H9 (cell line): Measurements from ENCODE around the gene ZNF688. TPM values are rescaled to one million over a fixed set of nuclear protein-coding genes. Genes with fewer than 3 reads are reported as not detected.

Experiments
- DNase-seq: peaks from one replicate; pipeline ENCODE4 v3.0.0-alpha.2; 2017
- H2AFZ ChIP-seq: one replicate; pipeline ENCODE4 v1.6.1; 2013; ENCODE audit warnings: mild to moderate bottlenecking, low read length, control low read depth, moderate library complexity
- H2AK5ac ChIP-seq: 2 replicates; pipeline ENCODE4 v1.6.1; 2013; ENCODE audit warnings: low read length, control low read depth, mixed read lengths; ENCODE audit not compliant: insufficient read length
- H2BK120ac ChIP-seq: one replicate; pipeline ENCODE4 v1.6.1; 2013; ENCODE audit warnings: low read depth, mild to moderate bottlenecking, low read length, control low read depth, inconsistent platforms; ENCODE audit not compliant: poor library complexity, severe bottlenecking
- H2BK12ac ChIP-seq: 2 replicates; pipeline ENCODE4 v1.6.1; 2013; ENCODE audit warnings: low read length, control low read depth, mixed read lengths, low read depth; ENCODE audit not compliant: insufficient read length
- H2BK15ac ChIP-seq: 2 replicates; pipeline ENCODE4 v1.6.1; 2013; ENCODE audit warnings: low read depth, low read length, control low read depth
- H2BK20ac ChIP-seq: one replicate; pipeline ENCODE4 v1.6.1; 2013; ENCODE audit warnings: low read depth, mild to moderate bottlenecking, low read length, control low read depth, inconsistent platforms; ENCODE audit not compliant: poor library complexity, severe bottlenecking
- H2BK5ac ChIP-seq: 2 replicates; pipeline ENCODE4 v1.6.1; 2013; ENCODE audit warnings: low read length, control low read depth, mixed read lengths; ENCODE audit not compliant: insufficient read length
- H3K14ac ChIP-seq: 2 replicates; pipeline ENCODE4 v1.6.1; 2013; ENCODE audit warnings: low read length, control low read depth; ENCODE audit not compliant: insufficient read depth
- H3K18ac ChIP-seq: 2 replicates; pipeline ENCODE4 v1.6.1; 2013; ENCODE audit warnings: low read depth, mild to moderate bottlenecking, mixed read lengths, low read length, control low read depth; ENCODE audit not compliant: insufficient read length
- H3K23ac ChIP-seq: 2 replicates; pipeline ENCODE4 v1.6.1; 2013; ENCODE audit warnings: low read length, control low read depth, mixed read lengths, low read depth; ENCODE audit not compliant: insufficient read length
- H3K23me2 ChIP-seq: 2 replicates; pipeline ENCODE4 v1.6.1; 2013; ENCODE audit warnings: low read depth, mild to moderate bottlenecking, mixed read lengths, low read length, control low read depth; ENCODE audit not compliant: insufficient read length, poor library complexity, severe bottlenecking
- H3K27ac ChIP-seq: 2 replicates; pipeline ENCODE4 v1.5.1; 2013; ENCODE audit warnings: low read length, control low read depth, mixed read lengths, low read depth; ENCODE audit not compliant: insufficient read length
- H3K27me3 ChIP-seq: 2 replicates; pipeline ENCODE4 v1.6.1; 2013; ENCODE audit warnings: low read length, control low read depth, inconsistent platforms; ENCODE audit not compliant: insufficient read depth
- H3K4ac ChIP-seq: 2 replicates; pipeline ENCODE4 v1.6.1; 2013; ENCODE audit warnings: low read depth, mild to moderate bottlenecking, control low read depth, inconsistent platforms, low read length, moderate library complexity
- H3K4me1 ChIP-seq: 2 replicates; pipeline ENCODE4 v1.6.1; 2013; ENCODE audit warnings: low read length, control low read depth, inconsistent platforms; ENCODE audit not compliant: insufficient read depth
- H3K4me2 ChIP-seq: 2 replicates; pipeline ENCODE4 v1.6.1; 2013; ENCODE audit warnings: low read length, control low read depth, mixed read lengths; ENCODE audit not compliant: insufficient read length, insufficient read depth
- H3K56ac ChIP-seq: 2 replicates; pipeline ENCODE4 v1.6.1; 2013; ENCODE audit warnings: low read depth, mild to moderate bottlenecking, mixed read lengths, low read length, control low read depth; ENCODE audit not compliant: insufficient read length
- H3K79me1 ChIP-seq: 2 replicates; pipeline ENCODE4 v1.6.1; 2013; ENCODE audit warnings: low read depth, mild to moderate bottlenecking, moderate library complexity, low read length, control low read depth, inconsistent platforms; ENCODE audit not compliant: insufficient read depth, poor library complexity, severe bottlenecking
- H3K79me2 ChIP-seq: 2 replicates; pipeline ENCODE4 v1.6.1; 2013; ENCODE audit warnings: low read length, control low read depth, inconsistent platforms; ENCODE audit not compliant: insufficient read depth
- H3K9ac ChIP-seq: 2 replicates; pipeline ENCODE4 v1.6.1; 2013; ENCODE audit warnings: low read length, control low read depth, mixed read lengths; ENCODE audit not compliant: insufficient read length; ENCODE audit errors: extremely low read depth
- H3K9me3 ChIP-seq: one replicate; pipeline ENCODE4 v1.6.1; 2013; ENCODE audit warnings: low read depth, low read length, inconsistent platforms; ENCODE audit not compliant: control insufficient read depth
- H3T11ph ChIP-seq: one replicate; pipeline ENCODE4 v1.6.1; 2013; ENCODE audit warnings: mild to moderate bottlenecking, low read length, control low read depth, inconsistent platforms
- H4K20me1 ChIP-seq: one replicate; pipeline ENCODE4 v1.6.1; 2013; ENCODE audit not compliant: control insufficient read depth, insufficient read length, insufficient read depth
- H4K5ac ChIP-seq: 2 replicates; pipeline ENCODE4 v1.6.1; 2013; ENCODE audit warnings: low read depth, mild to moderate bottlenecking, mixed read lengths, low read length, control low read depth; ENCODE audit not compliant: insufficient read length
- H4K8ac ChIP-seq: replicated peaks from 2 replicates; pipeline ENCODE4 v1.6.1; 2013; ENCODE audit warnings: low read length, control low read depth, mixed read lengths, low read depth; ENCODE audit not compliant: insufficient read length
- H4K91ac ChIP-seq: 2 replicates; pipeline ENCODE4 v1.6.1; 2013; ENCODE audit warnings: low read depth, mild to moderate bottlenecking, moderate library complexity, mixed read lengths, low read length, control low read depth; ENCODE audit not compliant: insufficient read length
- H3K27ac Mint-ChIP-seq, 3 experiments: 2 replicates in 2 of 3; 3 replicates in 1 of 3; pipeline ENCODE4 v1.8.0; 2020 to 2021; ENCODE audit warnings: mixed read lengths in 3 of 3, mild to moderate bottlenecking in 1 of 3, moderate library complexity in 1 of 3
- H3K27me3 Mint-ChIP-seq: 2 replicates; pipeline ENCODE4 v1.8.0; 2021; ENCODE audit warnings: low read depth, mild to moderate bottlenecking, moderate library complexity, mixed read lengths
- H3K36me3 Mint-ChIP-seq, 3 experiments: 2 replicates in 2 of 3; 3 replicates in 1 of 3; pipeline ENCODE4 v1.8.0; 2020 to 2021; ENCODE audit warnings: low read depth in 3 of 3, mixed read lengths in 3 of 3; ENCODE audit not compliant: insufficient read depth in 1 of 3
- H3K4me1 Mint-ChIP-seq, 2 experiments: 2 replicates each; pipeline ENCODE4 v1.8.0; 2020; ENCODE audit warnings: mixed read lengths in 2 of 2
- H3K4me3 Mint-ChIP-seq, 2 experiments: 2 replicates in 1 of 2; 3 replicates in 1 of 2; pipeline ENCODE4 v1.8.0; 2020 to 2021; ENCODE audit warnings: mild to moderate bottlenecking in 2 of 2, mixed read lengths in 2 of 2, moderate library complexity in 1 of 2
- H3K9me3 Mint-ChIP-seq, 2 experiments: 2 replicates in 1 of 2; 3 replicates in 1 of 2; pipeline ENCODE4 v1.8.0; 2020; ENCODE audit warnings: mild to moderate bottlenecking in 2 of 2, mixed read lengths in 2 of 2, moderate library complexity in 1 of 2
- CTCF ChIP-seq: fragments of 200-600 bp; sonication (generic); conservative IDR thresholded peaks from 3 replicates; pipeline ENCODE4 v1.8.0; 2021; ENCODE audit warnings: antibody characterized with exemption, mild to moderate bottlenecking
- WGBS: extraction: QIAGEN DNeasy Blood & Tissue Kit; methylation state at CpG from one replicate; pipeline ENCODE4 v1.1.7; 2013; ENCODE audit warnings: missing lambda C conversion rate, low lambda C conversion rate, mixed read lengths; ENCODE audit not compliant: insufficient read length; ENCODE audit errors: extremely low coverage; 5-methylcytosine and 5-hydroxymethylcytosine counted together
- total RNA-seq: library from RNA; stranded (reverse); gene quantifications from 2 replicates; pipeline ENCODE4 v1.2.1, GENCODE V29; 2021

ZNF688 gene
- total RNA-seq, 1 experiment from 2014 or later = 4.5 TPM

- no peak for TF ChIP-seq CTCF
- Histone ChIP-seq H2BK12ac (no peak overlapping the region), H2AFZ (no peak overlapping the region), H3K9ac (no peak overlapping the region), H2BK120ac (no peak overlapping the region), H3K18ac (no peak overlapping the region), H3K23me2 (peaks cover 4% of the 10 kb centered on the region), H3K4me1 (peaks cover 2% of the 10 kb centered on the region; the same call in 1 of the 2 replicates), H3K14ac (no peak overlapping the region), H3T11ph (no peak overlapping the region), H3K9me3 (no peaks in the 10 kb centered on the region), H4K20me1 (no peaks in the 10 kb centered on the region), H2BK15ac (no peak overlapping the region), H3K56ac (no peak overlapping the region), H3K27ac (no peak overlapping the region), H2BK20ac (no peak overlapping the region), H4K5ac (no peak overlapping the region), H2BK5ac (no peak overlapping the region), H4K8ac (no peak overlapping the region), H3K27me3 (no peaks in the 10 kb centered on the region), H4K91ac (no peak overlapping the region), H3K79me1 (no peaks in the 10 kb centered on the region), H3K4ac (no peak overlapping the region), H3K4me2 (no peak overlapping the region), H3K79me2 (no peaks in the 10 kb centered on the region), H2AK5ac (no peak overlapping the region), H3K23ac (no peak overlapping the region)
- peaks cover 17 to 25% of the 10 kb centered on the region in 2 experiments for H3K4me1 Mint-ChIP-seq
- no peaks in the 10 kb centered on the region for H3K27me3 Mint-ChIP-seq
- peaks cover 5 to 32% (median 28%) of the 10 kb centered on the region in 3 experiments for H3K36me3 Mint-ChIP-seq
- no CpG with 5 or more reads among the region's 2 CpGs for WGBS
- peak overlapping the region in 1 of 3 experiments; percentile 55; a peak in 2 of 7 replicates for H3K27ac Mint-ChIP-seq
- DNase-seq = no peak
- peaks cover 0 to 2% of the 10 kb centered on the region in 2 experiments; a peak in 1 of 5 replicates for H3K9me3 Mint-ChIP-seq
- H3K4me3 Mint-ChIP-seq = no peak overlapping the region
These were observed 18.1 kb downstream of the ZNF688 start for GRCh38 chr16:30553393-30553899.
